Nephron (organoid): ENCODE data around the gene CYBB.

Experiments
- H3K27ac Mint-ChIP-seq, 3 experiments: 2 replicates each; pipeline ENCODE4 v1.8.0; 2020; ENCODE audit warnings: mixed read lengths in 3 of 3, mild to moderate bottlenecking in 2 of 3, moderate library complexity in 1 of 3
- H3K27me3 Mint-ChIP-seq: 2 replicates; pipeline ENCODE4 v1.8.0; 2021; ENCODE audit warnings: low read depth, mild to moderate bottlenecking, moderate library complexity, mixed read lengths
- H3K36me3 Mint-ChIP-seq: 2 replicates; pipeline ENCODE4 v1.8.0; 2020; ENCODE audit warnings: low read depth, mixed read lengths
- H3K4me1 Mint-ChIP-seq: 2 replicates; pipeline ENCODE4 v1.8.0; 2020; ENCODE audit warnings: mixed read lengths
- H3K4me3 Mint-ChIP-seq, 3 experiments: 2 replicates each; pipeline ENCODE4 v1.8.0; 2020; ENCODE audit warnings: mild to moderate bottlenecking in 3 of 3, mixed read lengths in 3 of 3, moderate library complexity in 2 of 3
- H3K9me3 Mint-ChIP-seq: 2 replicates; pipeline ENCODE4 v1.8.0; 2020; ENCODE audit warnings: mixed read lengths
- CTCF ChIP-seq, 3 experiments: fragments of 200-600 bp; sonication (generic); IDR thresholded peaks; one replicate each; pipeline ENCODE4 v1.5.0; 2021; ENCODE audit warnings: antibody characterized with exemption in 3 of 3; ENCODE audit not compliant: unreplicated experiment in 3 of 3

CYBB gene

GRCh38 chrX:37776987-37777325 lies 2.9 kb upstream of the CYBB start:
- Mint-ChIP-seq H3K27me3 (no peaks in the 10 kb centered on the region), H3K36me3 (no peaks in the 10 kb centered on the region), H3K4me3 (no peak overlapping the region), H3K9me3 (no peaks in the 10 kb centered on the region), H3K4me1 (no peaks in the 10 kb centered on the region), H3K27ac (no peak overlapping the region)
- TF ChIP-seq CTCF (IDR thresholded peaks at IDR 0.05; ENCODE audit: unreplicated experiment in 3 of 3) = no peak

- Mint-ChIP-seq H3K4me3 (no peak overlapping the region), H3K36me3 (no peaks in the 10 kb centered on the region), H3K27me3 (no peaks in the 10 kb centered on the region), H3K9me3 (no peaks in the 10 kb centered on the region), H3K27ac (no peak overlapping the region), H3K4me1 (no peaks in the 10 kb centered on the region)
- TF ChIP-seq CTCF (IDR thresholded peaks at IDR 0.05; ENCODE audit: unreplicated experiment in 3 of 3) = no peak
Observed at GRCh38 chrX:37781081-37781480, 1.2 kb downstream of the CYBB start.

GRCh38 chrX:37781814-37782213 lies 2.0 kb downstream of the CYBB start:
- H3K27ac Mint-ChIP-seq = no peak overlapping the region
- no peaks in the 10 kb centered on the region for H3K36me3 Mint-ChIP-seq
- H3K27me3 Mint-ChIP-seq = no peaks in the 10 kb centered on the region
- H3K4me1 Mint-ChIP-seq = no peaks in the 10 kb centered on the region
- no peak overlapping the region for H3K4me3 Mint-ChIP-seq
- no peaks in the 10 kb centered on the region for H3K9me3 Mint-ChIP-seq
- no peak for TF ChIP-seq CTCF (IDR thresholded peaks at IDR 0.05; ENCODE audit: unreplicated experiment in 3 of 3)

GRCh38 chrX:37782359-37782758 lies 2.5 kb downstream of the CYBB start:
- TF ChIP-seq CTCF (IDR thresholded peaks at IDR 0.05; ENCODE audit: unreplicated experiment in 3 of 3) = no peak
- no peaks in the 10 kb centered on the region for H3K4me1 Mint-ChIP-seq
- H3K4me3 Mint-ChIP-seq = no peak overlapping the region
- H3K27ac Mint-ChIP-seq = no peak overlapping the region
- H3K9me3 Mint-ChIP-seq = no peaks in the 10 kb centered on the region
- H3K36me3 Mint-ChIP-seq = no peaks in the 10 kb centered on the region
- no peaks in the 10 kb centered on the region for H3K27me3 Mint-ChIP-seq

- Mint-ChIP-seq H3K36me3 (no peaks in the 10 kb centered on the region), H3K4me1 (no peaks in the 10 kb centered on the region), H3K27ac (no peak overlapping the region), H3K4me3 (no peak overlapping the region), H3K9me3 (no peaks in the 10 kb centered on the region), H3K27me3 (no peaks in the 10 kb centered on the region)
- no peak for TF ChIP-seq CTCF (IDR thresholded peaks at IDR 0.05; ENCODE audit: unreplicated experiment in 3 of 3)
Observed at GRCh38 chrX:37783305-37783704, 3.4 kb downstream of the CYBB start.

GRCh38 chrX:37785569-37785968 lies 5.7 kb downstream of the CYBB start:
- H3K4me3 Mint-ChIP-seq = no peak overlapping the region
- no peaks in the 10 kb centered on the region for H3K36me3 Mint-ChIP-seq
- no peak overlapping the region for H3K27ac Mint-ChIP-seq
- no peaks in the 10 kb centered on the region for H3K4me1 Mint-ChIP-seq
- H3K27me3 Mint-ChIP-seq = no peaks in the 10 kb centered on the region
- TF ChIP-seq CTCF (IDR thresholded peaks at IDR 0.05; ENCODE audit: unreplicated experiment in 3 of 3) = no peak
- no peaks in the 10 kb centered on the region for H3K9me3 Mint-ChIP-seq
